Stimulated activated CD4-positive, alpha-beta T cell treated with anti-CD3 and anti-CD28 coated beads, Interleukin-1b, Interleukin-23, amount 100 ng/mL, for 4 hours (primary cell): ENCODE data around the gene PAQR6.

Experiments used
- DNase-seq, 2 donors: peaks; one replicate each; pipeline ENCODE4 v3.0.0-alpha.2; 2020; ENCODE audit warnings: low read depth in 2 of 2

The PAQR6 gene

GRCh38 chr1:156262461-156263287, 14.8 kb upstream of the PAQR6 start:
- no peak for DNase-seq

GRCh38 chr1:156260896-156261295, 13.0 kb upstream of the PAQR6 start:
- DNase-seq = no peak

GRCh38 chr1:156259805-156260204, 11.9 kb upstream of the PAQR6 start:
- DNase-seq = no peak

- no peak for DNase-seq
Observed at GRCh38 chr1:156258859-156259258, 11.0 kb upstream of the PAQR6 start.

- no peak for DNase-seq
Observed at GRCh38 chr1:156257711-156258110, 9.9 kb upstream of the PAQR6 start.

GRCh38 chr1:156253634-156254033, 5.8 kb upstream of the PAQR6 start:
- DNase-seq = no peak

- no peak for DNase-seq
Observed at GRCh38 chr1:156251527-156251926, 3.7 kb upstream of the PAQR6 start.

GRCh38 chr1:156249593-156249992, 1.7 kb upstream of the PAQR6 start:
- DNase-seq = no peak

GRCh38 chr1:156248323-156248683, 447 bp upstream of the PAQR6 start:
- DNase-seq = no peak

GRCh38 chr1:156246781-156247459, 936 bp downstream of the PAQR6 start:
- DNase-seq = no peak

GRCh38 chr1:156246241-156246780, 1.5 kb downstream of the PAQR6 start:
- DNase-seq = no peak

- no peak for DNase-seq
Observed at GRCh38 chr1:156245451-156246232, 2.2 kb downstream of the PAQR6 start.

GRCh38 chr1:156244712-156245111, 3.1 kb downstream of the PAQR6 start:
- no peak for DNase-seq

- no peak for DNase-seq
Observed at GRCh38 chr1:156244126-156244525, 3.7 kb downstream of the PAQR6 start.

- DNase-seq = no peak
Observed at GRCh38 chr1:156242738-156243137, 5.1 kb downstream of the PAQR6 start.

- DNase-seq = no peak
Observed at GRCh38 chr1:156241926-156242325, 5.9 kb downstream of the PAQR6 start, which contains the start of gene BGLAP. Gene BGLAP, plus strand, starts transcription at chr1:156242184. Its CDS starts 48 bp downstream, at chr1:156242232.

- no peak for DNase-seq
Observed at GRCh38 chr1:156241311-156241811, 6.5 kb downstream of the PAQR6 start.

GRCh38 chr1:156238248-156238647, 9.6 kb downstream of the PAQR6 start:
- no peak for DNase-seq

GRCh38 chr1:156236164-156236563, 11.7 kb downstream of the PAQR6 start:
- no peak for DNase-seq

- DNase-seq = no peak
Observed at GRCh38 chr1:156233426-156234127, 14.3 kb downstream of the PAQR6 start.

- no peak for DNase-seq
Observed at GRCh38 chr1:156232201-156232894, 15.5 kb downstream of the PAQR6 start.
